PFSK-1 (cell line): Measurements from ENCODE around the gene RPEL1.

Source experiments
- FOXP2 ChIP-seq: optimal IDR thresholded peaks from 2 replicates; pipeline ENCODE3; 2011; ENCODE audit warnings: borderline replicate concordance, control low read depth, inconsistent platforms; ENCODE audit not compliant: insufficient read depth; ENCODE audit errors: extremely low read length, extremely low read depth
- POLR2AphosphoS5 ChIP-seq: IDR thresholded peaks from 2 replicates; pipeline ENCODE4 v1.6.1; 2012; ENCODE audit warnings: low read depth, mild to moderate bottlenecking, control low read depth, low read length, moderate library complexity
- SIN3A ChIP-seq: IDR thresholded peaks from 2 replicates; pipeline ENCODE4 v1.6.1; 2012; ENCODE audit warnings: mild to moderate bottlenecking, low read length, moderate library complexity, borderline replicate concordance; ENCODE audit not compliant: insufficient read depth
- TAF1 ChIP-seq: IDR thresholded peaks from 2 replicates; pipeline ENCODE4 v1.6.1; 2012; ENCODE audit warnings: low read length, control low read depth, borderline replicate concordance; ENCODE audit not compliant: insufficient read depth
- TF ChIP-seq, protein P1 (sequence below), 2 experiments: IDR thresholded peaks; 2 replicates each; pipeline versions ENCODE4 v1.6.1 to v1.8.0; 2011 to 2012; ENCODE audit warnings: low read depth in 2 of 2, low read length in 2 of 2, control low read depth in 1 of 2, inconsistent platforms in 1 of 2, mild to moderate bottlenecking in 1 of 2, moderate library complexity in 1 of 2; ENCODE audit not compliant: insufficient read depth in 1 of 2

- TF ChIP-seq TAF1 (no peak), SIN3A (no peak), POLR2AphosphoS5 (no peak), FOXP2 (no peak)
- TF ChIP-seq, protein P1, sequence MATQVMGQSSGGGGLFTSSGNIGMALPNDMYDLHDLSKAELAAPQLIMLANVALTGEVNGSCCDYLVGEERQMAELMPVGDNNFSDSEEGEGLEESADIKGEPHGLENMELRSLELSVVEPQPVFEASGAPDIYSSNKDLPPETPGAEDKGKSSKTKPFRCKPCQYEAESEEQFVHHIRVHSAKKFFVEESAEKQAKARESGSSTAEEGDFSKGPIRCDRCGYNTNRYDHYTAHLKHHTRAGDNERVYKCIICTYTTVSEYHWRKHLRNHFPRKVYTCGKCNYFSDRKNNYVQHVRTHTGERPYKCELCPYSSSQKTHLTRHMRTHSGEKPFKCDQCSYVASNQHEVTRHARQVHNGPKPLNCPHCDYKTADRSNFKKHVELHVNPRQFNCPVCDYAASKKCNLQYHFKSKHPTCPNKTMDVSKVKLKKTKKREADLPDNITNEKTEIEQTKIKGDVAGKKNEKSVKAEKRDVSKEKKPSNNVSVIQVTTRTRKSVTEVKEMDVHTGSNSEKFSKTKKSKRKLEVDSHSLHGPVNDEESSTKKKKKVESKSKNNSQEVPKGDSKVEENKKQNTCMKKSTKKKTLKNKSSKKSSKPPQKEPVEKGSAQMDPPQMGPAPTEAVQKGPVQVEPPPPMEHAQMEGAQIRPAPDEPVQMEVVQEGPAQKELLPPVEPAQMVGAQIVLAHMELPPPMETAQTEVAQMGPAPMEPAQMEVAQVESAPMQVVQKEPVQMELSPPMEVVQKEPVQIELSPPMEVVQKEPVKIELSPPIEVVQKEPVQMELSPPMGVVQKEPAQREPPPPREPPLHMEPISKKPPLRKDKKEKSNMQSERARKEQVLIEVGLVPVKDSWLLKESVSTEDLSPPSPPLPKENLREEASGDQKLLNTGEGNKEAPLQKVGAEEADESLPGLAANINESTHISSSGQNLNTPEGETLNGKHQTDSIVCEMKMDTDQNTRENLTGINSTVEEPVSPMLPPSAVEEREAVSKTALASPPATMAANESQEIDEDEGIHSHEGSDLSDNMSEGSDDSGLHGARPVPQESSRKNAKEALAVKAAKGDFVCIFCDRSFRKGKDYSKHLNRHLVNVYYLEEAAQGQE (IDR thresholded peaks at IDR 0.05; ENCODE audit: insufficient read depth in 1 of 2, low read depth in 2 of 2, low read length in 2 of 2) = no peak
Observed at GRCh38 chr10:103291588-103291987, 45.9 kb downstream of the RPEL1 start.
